ENCODE results near the gene TLE2.

The TLE2 gene

DNA sequence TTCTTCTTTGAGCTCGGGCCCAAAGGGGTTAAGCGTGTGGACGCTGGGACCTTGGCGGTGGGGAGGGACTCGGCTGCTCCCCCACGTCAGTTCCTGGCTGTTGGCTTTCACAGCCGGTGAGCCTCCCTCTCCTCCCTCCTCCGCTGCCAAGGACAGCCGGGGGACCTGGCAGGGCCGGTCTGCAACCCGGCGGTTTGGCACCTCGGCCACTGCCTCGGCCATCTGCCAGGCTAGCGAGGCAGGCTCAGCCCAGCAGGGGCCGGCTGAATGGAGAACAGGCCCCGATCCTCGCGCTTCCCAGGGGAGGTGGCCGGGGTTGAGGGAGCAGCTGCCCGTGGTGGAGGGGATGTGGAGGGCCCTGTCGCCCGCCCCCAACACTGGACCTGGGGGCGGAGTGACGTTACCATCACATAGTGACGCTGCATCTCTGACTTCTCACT lies 28.2 kb upstream of the TLE2 start:
- Histone ChIP-seq H3K4me3 (ENCODE audit: insufficient read depth, low read length, poor library complexity, severe bottlenecking) (no peak overlapping the region), H3F3A (ENCODE audit: insufficient read depth) (peaks cover 17% of the 10 kb centered on the region), H3K9ac (ENCODE audit: low read length) (no peak overlapping the region), H4K20me1 (ENCODE audit: low read depth, low read length) (no peaks in the 10 kb centered on the region), H3K4me2 (ENCODE audit: low read depth, low read length, poor library complexity, severe bottlenecking) (no peak overlapping the region), H3K36me3 (ENCODE audit: low read length) (no peaks in the 10 kb centered on the region), H3K9me2 (replicated peaks; ENCODE audit: insufficient read depth, low read length) (no peaks in the 10 kb centered on the region), H3K79me2 (ENCODE audit: insufficient read depth, low read length) (no peaks in the 10 kb centered on the region; the same call in 1 of the 2 replicates), H3K9me3 (ENCODE audit: insufficient read depth, low read length) (no peaks in the 10 kb centered on the region), H3K27ac (ENCODE audit: low read depth, low read length) (no peak overlapping the region), H2AFZ (ENCODE audit: low read depth, low read length, severe bottlenecking) (no peak overlapping the region), H3K27me3 (ENCODE audit: low read length) (no peaks in the 10 kb centered on the region)
- TF ChIP-seq EZH2phosphoT487 (conservative IDR thresholded peaks at IDR 0.05; ENCODE audit: low read length), result no peak
- TF ChIP-seq CTCF (IDR thresholded peaks at IDR 0.05; ENCODE audit: insufficient read depth, low read length, poor library complexity, severe bottlenecking), result no peak

- Histone ChIP-seq H3K4me2 (ENCODE audit: low read depth, low read length, poor library complexity, severe bottlenecking) (no peak overlapping the region), H3K9me3 (ENCODE audit: insufficient read depth, low read length) (no peaks in the 10 kb centered on the region), H4K20me1 (ENCODE audit: low read depth, low read length) (no peaks in the 10 kb centered on the region), H3K9me2 (replicated peaks; ENCODE audit: insufficient read depth, low read length) (no peaks in the 10 kb centered on the region), H2AFZ (ENCODE audit: low read depth, low read length, severe bottlenecking) (no peak overlapping the region), H3K4me3 (ENCODE audit: insufficient read depth, low read length, poor library complexity, severe bottlenecking) (no peak overlapping the region), H3K9ac (ENCODE audit: low read length) (no peak overlapping the region), H3F3A (ENCODE audit: insufficient read depth) (peaks cover 16% of the 10 kb centered on the region), H3K79me2 (ENCODE audit: insufficient read depth, low read length) (no peaks in the 10 kb centered on the region; the same call in 1 of the 2 replicates), H3K27ac (ENCODE audit: low read depth, low read length) (no peak overlapping the region), H3K27me3 (ENCODE audit: low read length) (no peaks in the 10 kb centered on the region), H3K36me3 (ENCODE audit: low read length) (no peaks in the 10 kb centered on the region)
- TF ChIP-seq EZH2phosphoT487 (conservative IDR thresholded peaks at IDR 0.05; ENCODE audit: low read length) (no peak), CTCF (IDR thresholded peaks at IDR 0.05; ENCODE audit: insufficient read depth, low read length, poor library complexity, severe bottlenecking) (no peak)
These were observed 27.5 kb upstream of the TLE2 start for GRCh38 chr19:3056417-3057088.

DNA sequence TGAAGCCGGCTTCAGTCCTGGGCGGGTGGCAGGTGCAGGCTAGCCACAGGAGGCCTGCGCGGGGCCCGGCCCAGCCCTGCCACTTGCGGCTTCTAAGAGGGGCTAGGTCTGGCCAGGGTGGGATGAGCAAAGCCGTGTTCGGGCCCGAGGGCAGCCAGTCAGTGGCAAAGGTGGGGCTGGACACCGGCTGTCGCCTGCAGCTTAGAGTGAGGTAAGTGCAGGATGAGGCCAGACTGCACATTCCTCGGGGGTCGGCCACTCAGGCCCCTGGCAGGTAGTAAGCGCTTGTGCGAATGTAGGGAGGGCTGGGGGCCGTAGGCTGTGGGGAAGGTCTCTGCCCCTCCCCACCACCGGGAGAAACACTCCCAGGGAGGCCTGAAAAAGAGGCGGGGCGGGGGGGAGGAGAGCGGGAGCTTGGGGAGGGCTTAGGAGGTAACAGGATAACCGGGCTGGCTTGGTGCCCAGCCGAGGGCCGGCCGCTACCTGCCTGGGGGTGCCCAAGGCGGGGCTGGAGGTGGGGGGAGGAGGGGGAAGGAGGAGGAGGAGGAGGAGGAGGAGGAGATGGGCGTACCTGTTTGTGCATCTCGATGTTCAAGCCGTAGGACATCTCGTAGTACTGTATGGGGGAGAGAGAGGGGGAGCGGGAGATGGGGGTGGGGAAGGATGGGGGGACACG lies 26.8 kb upstream of the TLE2 start:
- Histone ChIP-seq H3K27me3 (ENCODE audit: low read length) (no peaks in the 10 kb centered on the region), H3K36me3 (ENCODE audit: low read length) (no peaks in the 10 kb centered on the region), H3K27ac (ENCODE audit: low read depth, low read length) (no peak overlapping the region), H3K9me2 (replicated peaks; ENCODE audit: insufficient read depth, low read length) (no peaks in the 10 kb centered on the region), H2AFZ (ENCODE audit: low read depth, low read length, severe bottlenecking) (no peak overlapping the region), H4K20me1 (ENCODE audit: low read depth, low read length) (no peaks in the 10 kb centered on the region), H3K9me3 (ENCODE audit: insufficient read depth, low read length) (no peaks in the 10 kb centered on the region), H3K4me2 (ENCODE audit: low read depth, low read length, poor library complexity, severe bottlenecking) (no peak overlapping the region), H3K79me2 (ENCODE audit: insufficient read depth, low read length) (no peaks in the 10 kb centered on the region; the same call in 1 of the 2 replicates), H3K9ac (ENCODE audit: low read length) (no peak overlapping the region), H3K4me3 (ENCODE audit: insufficient read depth, low read length, poor library complexity, severe bottlenecking) (no peak overlapping the region), H3F3A (ENCODE audit: insufficient read depth) (peaks cover 9% of the 10 kb centered on the region)
- TF ChIP-seq EZH2phosphoT487 (conservative IDR thresholded peaks at IDR 0.05; ENCODE audit: low read length) (no peak), CTCF (IDR thresholded peaks at IDR 0.05; ENCODE audit: insufficient read depth, low read length, poor library complexity, severe bottlenecking) (no peak)

Measured in SU-DHL-6 (cell line).